Retina (tissue), 1 donor: ENCODE data around the gene MYCBP.
"Not testable (repeated sequence)": the region's sequence is repeated elsewhere in the genome, so short reads cannot be mapped to it uniquely, and the experiment has no call there.

Experiments used
- DNase-seq: peaks from one replicate; pipeline ENCODE4 v3.0.0-alpha.2; 2016

MYCBP gene

GRCh38 chr1:38873027-38873969 is at the start of gene MYCBP:
MYCBP (minus strand) TSS chr1:38873348; CDS start chr1:38873305, 43 bp downstream.
- DNase-seq, result peak; percentile 96

GRCh38 chr1:38919130-38919529 is 46.0 kb upstream of the MYCBP start:
- DNase-seq, result no peak

- no peak for DNase-seq
These were observed 45.4 kb upstream of the MYCBP start for GRCh38 chr1:38918568-38918967.

- DNase-seq, result no peak
These were observed 44.6 kb upstream of the MYCBP start for GRCh38 chr1:38917772-38918171.

GRCh38 chr1:38917337-38917736 is 44.2 kb upstream of the MYCBP start:
- DNase-seq, result no peak

GRCh38 chr1:38915352-38915948 is 42.3 kb upstream of the MYCBP start:
- no peak for DNase-seq

- DNase-seq, result not testable (repeated sequence)
These were observed 41.8 kb upstream of the MYCBP start for GRCh38 chr1:38914908-38915307.

- DNase-seq, result no peak
These were observed 35.7 kb upstream of the MYCBP start for GRCh38 chr1:38908821-38909220.

GRCh38 chr1:38905985-38906384 is 32.8 kb upstream of the MYCBP start:
- no peak for DNase-seq

- DNase-seq, result no peak
These were observed 26.4 kb upstream of the MYCBP start for GRCh38 chr1:38899560-38899959.

GRCh38 chr1:38898653-38899230 is 25.6 kb upstream of the MYCBP start:
- no peak for DNase-seq

- DNase-seq, result no peak
These were observed 23.0 kb upstream of the MYCBP start for GRCh38 chr1:38896169-38896568.

- no peak for DNase-seq
These were observed 19.8 kb upstream of the MYCBP start for GRCh38 chr1:38892976-38893375.

- no peak for DNase-seq
These were observed 18.6 kb upstream of the MYCBP start for GRCh38 chr1:38891753-38892152.

- DNase-seq, result peak; percentile 3
These were observed 16.4 kb upstream of the MYCBP start for GRCh38 chr1:38889589-38889988.

- DNase-seq, result no peak
These were observed 15.5 kb upstream of the MYCBP start for GRCh38 chr1:38888423-38889333.

- no peak for DNase-seq
These were observed 11.9 kb upstream of the MYCBP start for GRCh38 chr1:38885092-38885491.

GRCh38 chr1:38881487-38881886 is 8.3 kb upstream of the MYCBP start, which contains the start of gene GJA9:
GJA9 (minus strand) TSS chr1:38881587; CDS start chr1:38876098, 5,489 bp downstream.
- no peak for DNase-seq

GRCh38 chr1:38875811-38876210 is 2.7 kb upstream of the MYCBP start:
- DNase-seq, result no peak

GRCh38 chr1:38872401-38873026 is 634 bp downstream of the MYCBP start:
- DNase-seq, result no peak

- DNase-seq, result no peak
These were observed 2.2 kb downstream of the MYCBP start for GRCh38 chr1:38870996-38871395.

- DNase-seq, result no peak
These were observed 5.9 kb downstream of the MYCBP start for GRCh38 chr1:38867208-38867607.
